IMR-90 (cell line): ENCODE measurements around the gene AGAP1. TPM values are rescaled to one million over a fixed set of nuclear protein-coding genes. Genes with fewer than 3 reads are reported as not detected.

Experiments used
- ATAC-seq: fragments of 200-7000 bp; cut with Tn5 transposase; 2 replicates; pipeline ENCODE4 v1.9.1; 2020; ENCODE audit warnings: low read depth, mild to moderate bottlenecking, moderate library complexity
- BruUV-seq: library from RNA; stranded (reverse); fragments of 400-500 nt; replicated peaks from 2 replicates; lab custom pipeline; 2021; lab: Mats Ljungman, UMichigan
- CTCF ChIA-PET: fragments of 300-600 bp; formaldehyde crosslinking; extraction: SDS; loops from one replicate; lab custom pipeline; 2021; ENCODE audit warnings: antibody characterized with exemption; lab: Yijun Ruan, JAX
- POLR2A ChIA-PET: fragments of 300-600 bp; sonication (Branson Sonifier 250); formaldehyde crosslinking; loops from one replicate; lab custom pipeline; 2022; ENCODE audit warnings: antibody characterized with exemption; ENCODE audit not compliant: unreplicated experiment; lab: Charles Lee
- DNase-seq: peaks from one replicate; pipeline ENCODE4 v3.0.0; 2013
- H2AFZ ChIP-seq: replicated peaks from 2 replicates; pipeline ENCODE3; 2013; ENCODE audit warnings: low read length, mild to moderate bottlenecking; ENCODE audit not compliant: poor library complexity
- H2AK5ac ChIP-seq: 2 replicates; pipeline ENCODE4 v1.6.1; 2013; ENCODE audit warnings: low read depth, low read length, inconsistent platforms
- H2AK9ac ChIP-seq: replicated peaks from 2 replicates; pipeline ENCODE3; 2013; ENCODE audit warnings: mild to moderate bottlenecking, low read depth, low read length, moderate library complexity; ENCODE audit not compliant: poor library complexity
- H2BK120ac ChIP-seq: 2 replicates; pipeline ENCODE4 v1.6.1; 2013; ENCODE audit warnings: low read depth, low read length, inconsistent platforms
- H2BK15ac ChIP-seq: 3 replicates; pipeline ENCODE4 v1.6.1; 2013; ENCODE audit warnings: low read depth, low read length, inconsistent platforms
- H2BK20ac ChIP-seq: 2 replicates; pipeline ENCODE4 v1.6.1; 2013; ENCODE audit warnings: low read depth, mild to moderate bottlenecking, inconsistent platforms, low read length, moderate library complexity
- H2BK5ac ChIP-seq: 2 replicates; pipeline ENCODE4 v1.6.1; 2013; ENCODE audit warnings: mild to moderate bottlenecking, low read depth, low read length, inconsistent platforms; ENCODE audit not compliant: poor library complexity, severe bottlenecking
- H3K14ac ChIP-seq: replicated peaks from 2 replicates; pipeline ENCODE4 v1.6.1; 2013; ENCODE audit warnings: low read depth, low read length, inconsistent platforms
- H3K18ac ChIP-seq: 2 replicates; pipeline ENCODE4 v1.6.1; 2013; ENCODE audit warnings: low read depth, low read length, control low read depth
- H3K23ac ChIP-seq: 2 replicates; pipeline ENCODE4 v1.6.1; 2013; ENCODE audit warnings: low read depth, low read length, inconsistent platforms
- H3K27ac ChIP-seq: 2 replicates; pipeline ENCODE4 v1.5.1; 2013; ENCODE audit warnings: mild to moderate bottlenecking, control low read depth, low read length; ENCODE audit not compliant: insufficient read depth
- H3K27me3 ChIP-seq: 2 replicates; pipeline ENCODE4 v1.6.1; 2013; ENCODE audit warnings: low read length; ENCODE audit not compliant: control insufficient read depth, insufficient read depth
- H3K36me3 ChIP-seq: 2 replicates; pipeline ENCODE4 v1.6.1; 2013; ENCODE audit warnings: low read length, mixed read lengths; ENCODE audit not compliant: control insufficient read depth, insufficient read depth
- H3K4ac ChIP-seq: 2 replicates; pipeline ENCODE4 v1.6.1; 2013; ENCODE audit warnings: low read depth, low read length, inconsistent platforms
- H3K4me1 ChIP-seq: 2 replicates; pipeline ENCODE4 v1.6.1; 2013; ENCODE audit warnings: low read length, mixed read lengths; ENCODE audit not compliant: control insufficient read depth, insufficient read depth
- H3K4me2 ChIP-seq: 2 replicates; pipeline ENCODE4 v1.6.1; 2013; ENCODE audit warnings: low read depth, mild to moderate bottlenecking, control low read depth, low read length, moderate library complexity
- H3K4me3 ChIP-seq: 2 replicates; pipeline ENCODE4 v1.5.1; 2013; ENCODE audit warnings: low read depth, mild to moderate bottlenecking, control low read depth, low read length, moderate library complexity; ENCODE audit not compliant: insufficient read depth
- H3K56ac ChIP-seq: 2 replicates; pipeline ENCODE4 v1.6.1; 2013; ENCODE audit warnings: low read length, inconsistent platforms; ENCODE audit not compliant: insufficient read depth; ENCODE audit errors: extremely low read depth
- H3K79me1 ChIP-seq, 2 experiments: 2 replicates each; pipeline ENCODE4 v1.6.1; 2013; ENCODE audit warnings: low read length in 2 of 2, inconsistent platforms in 1 of 2, low read depth in 1 of 2
- H3K9ac ChIP-seq: 2 replicates; pipeline ENCODE4 v1.6.1; 2013; ENCODE audit warnings: low read depth, low read length, control low read depth
- H3K9me1 ChIP-seq: 2 replicates; pipeline ENCODE4 v1.6.1; 2013; ENCODE audit warnings: low read length, inconsistent platforms; ENCODE audit not compliant: insufficient read depth
- H3K9me3 ChIP-seq: 2 replicates; pipeline ENCODE4 v1.6.1; 2013; ENCODE audit warnings: low read length; ENCODE audit not compliant: control insufficient read depth, insufficient read depth
- H4K20me1 ChIP-seq: 2 replicates; pipeline ENCODE4 v1.6.1; 2013; ENCODE audit warnings: low read length, inconsistent platforms; ENCODE audit not compliant: insufficient read depth
- H4K5ac ChIP-seq: 2 replicates; pipeline ENCODE4 v1.6.1; 2013; ENCODE audit warnings: mild to moderate bottlenecking, low read depth, low read length, control low read depth
- H4K8ac ChIP-seq, 2 experiments: 2 replicates each; pipeline ENCODE4 v1.6.1; 2013; ENCODE audit warnings: low read depth in 2 of 2, low read length in 2 of 2, control low read depth in 1 of 2, inconsistent platforms in 1 of 2
- H4K91ac ChIP-seq: 2 replicates; pipeline ENCODE4 v1.6.1; 2013; ENCODE audit warnings: low read depth, low read length, inconsistent platforms; ENCODE audit not compliant: insufficient read depth
- BHLHE40 ChIP-seq: fragments of 150-350 bp; IDR thresholded peaks from 2 replicates; pipeline ENCODE4 v1.6.1; 2016; ENCODE audit warnings: mild to moderate bottlenecking, low read depth, low read length
- CHD1 ChIP-seq: IDR thresholded peaks from 2 replicates; pipeline ENCODE4 v1.6.1; 2012; ENCODE audit warnings: low read depth, low read length, improper control_type of control experiment
- FOS ChIP-seq: fragments of 150-350 bp; IDR thresholded peaks from 2 replicates; pipeline ENCODE4 v1.6.1; 2016; ENCODE audit warnings: low read depth, low read length
- POLR2A ChIP-seq: IDR thresholded peaks from 2 replicates; pipeline ENCODE4 v1.6.1; 2012; ENCODE audit warnings: mild to moderate bottlenecking, low read depth, low read length
- RAD21 ChIP-seq: IDR thresholded peaks from 2 replicates; pipeline ENCODE4 v1.6.1; 2012; ENCODE audit warnings: low read length, improper control_type of control experiment
- RCOR1 ChIP-seq: IDR thresholded peaks from 2 replicates; pipeline ENCODE4 v1.6.1; 2012; ENCODE audit warnings: mild to moderate bottlenecking, low read length, improper control_type of control experiment; ENCODE audit not compliant: insufficient replicate concordance
- WGBS, 2 experiments: methylation state at CpG; one replicate each; pipeline versions ENCODE4 v1.1.5 to v1.1.7; 2013; ENCODE audit warnings: missing lambda C conversion rate in 2 of 2; ENCODE audit not compliant: insufficient read length in 1 of 2; ENCODE audit errors: extremely low coverage in 2 of 2; 5-methylcytosine and 5-hydroxymethylcytosine counted together
- dilution Hi-C: fragments of 300-500 bp; cut with HindIII; formaldehyde crosslinking; loops from one replicate; pipeline ENCODE4 v1.14.3; 2018; ENCODE audit warnings: low sequenced_read_pairs; ENCODE audit not compliant: unreplicated experiment
- in situ Hi-C: fragments of 300-500 bp; cut with MboI; formaldehyde crosslinking; loops from 3 replicates; pipeline ENCODE4 v1.14.3; 2019; ENCODE audit warnings: low sequenced_read_pairs, inconsistent platforms, mixed read lengths
- intact Hi-C: fragments of 100-400 bp; cut with micrococcal nuclease; formaldehyde crosslinking; loops from 2 replicates; pipeline ENCODE4 v1.10.0; 2022
- polyA plus RNA-seq, 3 experiments: library from polyadenylated mRNA; depleted of rRNA; stranded (reverse); fragments of >200 nt; gene quantifications; 2 replicates each; pipeline ENCODE4 v1.2.3, GENCODE V29; 2012; ENCODE audit warnings: low replicate concordance in 1 of 3
- total RNA-seq: library from RNA; depleted of rRNA; stranded (reverse); fragments of >200 nt; gene quantifications from 2 replicates; pipeline ENCODE4 v1.2.3, GENCODE V29; 2012
- TF ChIP-seq, protein P1 (sequence below): fragments of 150-350 bp; IDR thresholded peaks from 2 replicates; pipeline ENCODE4 v1.6.1; 2016; ENCODE audit warnings: low read depth, mild to moderate bottlenecking, low read length, moderate library complexity, borderline replicate concordance
- TF ChIP-seq, protein P2 (sequence below): fragments of 150-350 bp; IDR thresholded peaks from 2 replicates; pipeline ENCODE4 v1.6.1; 2017; ENCODE audit warnings: mild to moderate bottlenecking, antibody characterized with exemption, low read length, low read depth

AGAP1 gene
- total and polyA plus RNA-seq, 2 of the 4 experiments (the other 2 are of a cell fraction) = 15.1 to 16.4 TPM

DNA sequence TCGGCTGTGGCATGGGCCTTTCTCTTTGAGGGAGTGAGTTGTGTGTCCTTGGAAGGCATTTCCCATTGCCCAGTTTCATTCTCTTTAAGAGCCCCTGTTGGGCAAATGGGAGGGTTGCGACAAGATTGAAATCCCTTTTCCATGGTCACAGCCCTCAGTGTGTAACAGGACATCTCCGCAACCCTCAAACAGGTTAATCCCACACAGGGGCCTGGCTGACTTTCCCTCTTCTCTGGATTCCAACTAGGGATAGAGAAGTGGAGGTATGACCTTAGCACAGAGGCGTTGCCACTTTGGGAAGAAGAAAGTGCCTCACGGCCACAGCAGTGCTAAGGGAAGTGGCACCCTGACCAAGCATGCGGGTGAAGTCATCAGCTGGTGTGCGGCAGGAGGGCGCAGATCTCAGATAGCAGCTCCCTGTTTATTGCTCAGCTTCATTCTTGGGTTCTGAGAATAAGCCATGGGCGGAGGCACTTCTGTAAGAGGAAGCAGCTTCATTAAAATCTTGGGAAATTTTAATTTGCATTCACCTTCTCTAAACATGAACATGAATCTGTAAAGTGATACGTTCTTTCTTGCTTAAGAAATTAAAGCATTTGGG, 417.9 kb downstream of the AGAP1 start:
- H3K79me1 ChIP-seq = no peaks in the 10 kb centered on the region
- no peak overlapping the region for H3K4me2 ChIP-seq
- no peak overlapping the region for H3K56ac ChIP-seq
- H2BK15ac ChIP-seq = no peak overlapping the region
- TF ChIP-seq RCOR1 (no peak), FOS (no peak), RAD21 (no peak), POLR2A (no peak), BHLHE40 (no peak), CHD1 (no peak)
- TF ChIP-seq, protein P1, sequence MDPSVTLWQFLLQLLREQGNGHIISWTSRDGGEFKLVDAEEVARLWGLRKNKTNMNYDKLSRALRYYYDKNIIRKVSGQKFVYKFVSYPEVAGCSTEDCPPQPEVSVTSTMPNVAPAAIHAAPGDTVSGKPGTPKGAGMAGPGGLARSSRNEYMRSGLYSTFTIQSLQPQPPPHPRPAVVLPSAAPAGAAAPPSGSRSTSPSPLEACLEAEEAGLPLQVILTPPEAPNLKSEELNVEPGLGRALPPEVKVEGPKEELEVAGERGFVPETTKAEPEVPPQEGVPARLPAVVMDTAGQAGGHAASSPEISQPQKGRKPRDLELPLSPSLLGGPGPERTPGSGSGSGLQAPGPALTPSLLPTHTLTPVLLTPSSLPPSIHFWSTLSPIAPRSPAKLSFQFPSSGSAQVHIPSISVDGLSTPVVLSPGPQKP = no peak
- TF ChIP-seq, protein P2, sequence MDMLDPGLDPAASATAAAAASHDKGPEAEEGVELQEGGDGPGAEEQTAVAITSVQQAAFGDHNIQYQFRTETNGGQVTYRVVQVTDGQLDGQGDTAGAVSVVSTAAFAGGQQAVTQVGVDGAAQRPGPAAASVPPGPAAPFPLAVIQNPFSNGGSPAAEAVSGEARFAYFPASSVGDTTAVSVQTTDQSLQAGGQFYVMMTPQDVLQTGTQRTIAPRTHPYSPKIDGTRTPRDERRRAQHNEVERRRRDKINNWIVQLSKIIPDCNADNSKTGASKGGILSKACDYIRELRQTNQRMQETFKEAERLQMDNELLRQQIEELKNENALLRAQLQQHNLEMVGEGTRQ = no peak
- dilution Hi-C loops (no loop called here), in situ Hi-C loops (no loop called here), intact Hi-C loops (no loop called here)
- no peak overlapping the region for H3K14ac ChIP-seq
- H3K23ac ChIP-seq = no peak overlapping the region
- no TSS peak for BruUV-seq
- ATAC-seq (no peak), DNase-seq (no peak)
- CTCF ChIA-PET = no interaction called here
- no peak overlapping the region for H2AFZ ChIP-seq
- no peak overlapping the region for H2AK9ac ChIP-seq
- no peaks in the 10 kb centered on the region for H3K4me1 ChIP-seq
- H3K36me3 ChIP-seq = peaks cover 9% of the 10 kb centered on the region
- H2BK20ac ChIP-seq = no peak overlapping the region
- H4K5ac ChIP-seq = no peak overlapping the region
- no peak overlapping the region for H3K4me3 ChIP-seq
- peaks cover 9% of the 10 kb centered on the region; the same call in 1 of the 2 replicates for H3K9me1 ChIP-seq
- no peak overlapping the region for H3K9ac ChIP-seq
- H3K27me3 ChIP-seq = no peaks in the 10 kb centered on the region
- H2BK5ac ChIP-seq = no peak overlapping the region
- no peak overlapping the region for H2AK5ac ChIP-seq
- H3K9me3 ChIP-seq = no peaks in the 10 kb centered on the region; the same call in 1 of the 2 replicates
- H4K91ac ChIP-seq = no peak overlapping the region
- H3K18ac ChIP-seq = no peak overlapping the region
- no peak overlapping the region for H4K8ac ChIP-seq
- H3K4ac ChIP-seq = no peak overlapping the region
- WGBS, 2 experiments = no CpG with 5 or more reads among the region's 10 CpGs
- no peak overlapping the region for H2BK120ac ChIP-seq
- no peaks in the 10 kb centered on the region for H4K20me1 ChIP-seq
- no peak overlapping the region for H3K27ac ChIP-seq
- POLR2A ChIA-PET = no interaction called here
